SK-N-SH (cell line): ENCODE results near the gene TOPAZ1. TPM values are rescaled to one million over a fixed set of nuclear protein-coding genes. Genes with fewer than 3 reads are reported as not detected.

Source experiments
- CTCF ChIA-PET: fragments of 300-600, 350-600 bp; formaldehyde crosslinking; extraction: SDS; loops from one replicate; lab custom pipeline; 2021; lab: Yijun Ruan, JAX
- POLR2A ChIA-PET: fragments of 350-600 bp; sonication (Branson Sonifier 250); formaldehyde crosslinking; extraction: SDS; loops from one replicate; lab custom pipeline; 2020; ENCODE audit warnings: antibody characterized with exemption, inconsistent platforms; lab: Yijun Ruan, JAX
- DNase-seq: peaks from one replicate; pipeline ENCODE4 v3.0.0; 2012
- H2AFZ ChIP-seq: fragments of 200-600 bp; sonication (generic); 2 replicates; pipeline ENCODE4 v1.8.1; 2016; ENCODE audit warnings: antibody characterized with exemption, mild to moderate bottlenecking, low read depth
- H3F3A ChIP-seq: fragments of 200-600 bp; sonication (generic); replicated peaks from 2 replicates; pipeline ENCODE3; 2016; ENCODE audit warnings: antibody characterized with exemption, mild to moderate bottlenecking; ENCODE audit not compliant: insufficient read depth
- H3K27ac ChIP-seq, 2 experiments: fragments of 200-500 bp in 1 of 2; fragments of 200-600 bp in 1 of 2; sonication (Bioruptor generic) in 1 of 2; sonication (generic), shearing (Covaris generic) in 1 of 2; 2 replicates each; pipeline versions ENCODE4 v1.5.1 to v1.6.1; 2014 to 2016; ENCODE audit warnings: low read depth in 2 of 2, inconsistent platforms in 1 of 2, low read length in 1 of 2, mild to moderate bottlenecking in 1 of 2, mixed read lengths in 1 of 2
- H3K27me3 ChIP-seq: fragments of 200-600 bp; sonication (generic), shearing (Covaris generic); 2 replicates; pipeline ENCODE4 v1.6.1; 2016; ENCODE audit warnings: mixed run types; ENCODE audit not compliant: insufficient read depth
- H3K36me3 ChIP-seq, 2 experiments: fragments of 200-500 bp in 1 of 2; fragments of 200-600 bp in 1 of 2; sonication (Bioruptor generic) in 1 of 2; sonication (generic) in 1 of 2; replicated peaks in 1 of 2; 2 replicates each; pipeline versions ENCODE3 to v1.5.1; 2014 to 2016; ENCODE audit warnings: low read length in 1 of 2, mild to moderate bottlenecking in 1 of 2; ENCODE audit not compliant: insufficient read depth in 2 of 2, control insufficient read depth in 1 of 2
- H3K4me1 ChIP-seq, 2 experiments: fragments of 200-500 bp in 1 of 2; fragments of 200-600 bp in 1 of 2; sonication (Bioruptor generic) in 1 of 2; sonication (generic), shearing (Covaris generic) in 1 of 2; 2 replicates each; pipeline versions ENCODE4 v1.5.1 to v1.6.1; 2014 to 2016; ENCODE audit warnings: low read depth in 1 of 2, low read length in 1 of 2, mixed run types in 1 of 2; ENCODE audit not compliant: insufficient read depth in 2 of 2, control insufficient read depth in 1 of 2
- H3K4me2 ChIP-seq: fragments of 200-600 bp; sonication (generic), shearing (Covaris generic); 2 replicates; pipeline ENCODE4 v1.6.1; 2017; ENCODE audit warnings: mixed run types
- H3K4me3 ChIP-seq, 2 experiments: fragments of 200-500 bp in 1 of 2; fragments of 200-600 bp in 1 of 2; sonication (Bioruptor generic) in 1 of 2; sonication (generic), shearing (Covaris generic) in 1 of 2; 2 replicates each; pipeline versions ENCODE4 v1.5.1 to v1.8.1; 2014 to 2016; ENCODE audit warnings: low read depth in 2 of 2, inconsistent platforms in 1 of 2, low read length in 1 of 2, mild to moderate bottlenecking in 1 of 2, mixed read lengths in 1 of 2, moderate library complexity in 1 of 2
- H3K79me2 ChIP-seq: fragments of 200-600 bp; sonication (generic); 2 replicates; pipeline ENCODE4 v1.8.1; 2017; ENCODE audit warnings: mild to moderate bottlenecking; ENCODE audit not compliant: insufficient read depth
- H3K9ac ChIP-seq: fragments of 200-600 bp; sonication (generic); 2 replicates; pipeline ENCODE4 v1.6.1; 2017; ENCODE audit warnings: mixed run types
- H3K9me2 ChIP-seq: fragments of 200-600 bp; sonication (generic); 2 replicates; pipeline ENCODE4 v1.6.1; 2017; ENCODE audit warnings: mixed run types
- H3K9me3 ChIP-seq: fragments of 200-600 bp; sonication (generic); 2 replicates; pipeline ENCODE4 v1.6.1; 2017; ENCODE audit warnings: mixed run types, mild to moderate bottlenecking, moderate library complexity
- H4K20me1 ChIP-seq: fragments of 200-600 bp; sonication (generic); 2 replicates; pipeline ENCODE4 v1.6.1; 2017; ENCODE audit warnings: mild to moderate bottlenecking, mixed run types; ENCODE audit not compliant: insufficient read depth
- CHD2 ChIP-seq: fragments of 150-350 bp; IDR thresholded peaks from 2 replicates; pipeline ENCODE4 v1.6.1; 2018; ENCODE audit warnings: low read length; ENCODE audit not compliant: partially characterized antibody
- ELF1 ChIP-seq: IDR thresholded peaks from 2 replicates; pipeline ENCODE4 v1.4.0; 2012
- MEF2A ChIP-seq: IDR thresholded peaks from 2 replicates; pipeline ENCODE4 v1.4.0; 2012; ENCODE audit warnings: low read depth, borderline replicate concordance
- RAD21 ChIP-seq: IDR thresholded peaks from 2 replicates; pipeline ENCODE4 v1.6.1; 2012; ENCODE audit warnings: mild to moderate bottlenecking, low read length
- RCOR1 ChIP-seq: fragments of 150-350 bp; IDR thresholded peaks from 2 replicates; pipeline ENCODE4 v1.6.1; 2017; ENCODE audit warnings: antibody characterized with exemption, low read length
- SMC3 ChIP-seq: IDR thresholded peaks from 2 replicates; pipeline ENCODE4 v1.6.1; 2012; ENCODE audit warnings: low read depth, low read length, improper control_type of control experiment
- WGBS: methylation state at CpG from one replicate; pipeline ENCODE4 v1.1.6; 2017; ENCODE audit warnings: low lambda C conversion rate; 5-methylcytosine and 5-hydroxymethylcytosine counted together
- polyA plus RNA-seq, 3 experiments: library from polyadenylated mRNA; depleted of rRNA; stranded (reverse); fragments of >200 nt; gene quantifications; 2 replicates each; pipeline ENCODE4 v1.2.3, GENCODE V29; 2012
- TF ChIP-seq, protein P1 (sequence below): fragments of 200-600 bp; sonication (generic); IDR thresholded peaks from 2 replicates; pipeline ENCODE4 v1.6.1; 2017; ENCODE audit warnings: antibody characterized with exemption, mild to moderate bottlenecking, moderate library complexity

TOPAZ1 gene
- polyA plus RNA-seq, 1 of the 3 experiments (the other 2 are of a cell fraction): not detected

DNA sequence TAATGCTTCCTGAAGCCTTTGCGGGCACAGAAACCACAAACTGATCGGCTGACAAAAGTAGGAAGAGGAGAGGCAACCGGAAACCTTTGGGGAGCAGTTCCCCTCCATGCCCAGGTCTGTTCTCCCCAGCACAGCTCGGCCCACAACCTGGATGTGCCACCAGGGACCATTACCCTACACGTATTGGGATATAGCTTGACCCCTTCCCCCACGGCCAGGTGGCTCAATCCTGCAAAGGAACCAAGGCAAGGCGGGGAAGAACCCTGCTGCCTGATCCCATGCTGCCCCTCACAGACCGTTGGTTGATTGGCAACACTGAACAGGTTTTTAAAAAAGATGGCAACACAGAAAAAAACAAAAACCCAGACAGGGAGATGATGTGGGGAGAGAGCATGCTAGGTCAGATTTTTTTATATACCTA is 77.2 kb downstream of the TOPAZ1 start:
- H3K4me3 ChIP-seq: no peak overlapping the region
- TF ChIP-seq MEF2A (no peak), RAD21 (peak; percentile 28)
- WGBS: 52% methylated on average over 8 of the region's 8 CpGs
- H3K27ac ChIP-seq: no peak overlapping the region
- no peak overlapping the region for H2AFZ ChIP-seq
- CTCF ChIA-PET: interaction anchor here (0.7 kb wide), 1 partner anchor 492 kb away, joined by 4 read pairs; no protein-coding TSS in a partner anchor
- no peaks in the 10 kb centered on the region for H3K4me1 ChIP-seq
- DNase-seq: peak; percentile 8
- H3F3A ChIP-seq: no peaks in the 10 kb centered on the region
- no peaks in the 10 kb centered on the region for H3K9me3 ChIP-seq
- H4K20me1 ChIP-seq: no peaks in the 10 kb centered on the region
- H3K9me2 ChIP-seq: no peaks in the 10 kb centered on the region
- H3K4me2 ChIP-seq: no peak overlapping the region
- no peaks in the 10 kb centered on the region for H3K79me2 ChIP-seq
- no peaks in the 10 kb centered on the region; the same call in 1 of the 2 replicates for H3K27me3 ChIP-seq
- no peak overlapping the region for H3K9ac ChIP-seq
- no peaks in the 10 kb centered on the region for H3K36me3 ChIP-seq
- POLR2A ChIA-PET: no interaction called here

DNA sequence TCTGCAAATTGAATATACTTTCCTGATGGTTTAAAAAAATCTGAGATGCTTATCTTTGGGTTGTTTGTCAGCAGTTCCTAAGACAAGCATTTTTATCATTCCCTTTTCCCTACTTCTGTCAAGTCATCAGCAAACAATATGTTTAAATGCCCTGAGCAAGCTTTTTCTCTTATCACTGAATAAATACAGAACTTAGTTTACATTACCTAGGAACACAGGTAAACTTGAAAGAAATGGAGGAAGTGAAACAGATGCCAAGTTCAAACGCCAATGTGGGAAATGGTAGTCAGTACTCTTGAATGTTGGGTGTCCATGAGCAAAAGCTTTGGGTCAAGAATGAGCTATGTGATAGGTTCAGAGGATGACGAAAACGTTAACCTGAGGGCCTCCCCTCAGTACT is 79.6 kb downstream of the TOPAZ1 start:
- H3K9me2 ChIP-seq: no peaks in the 10 kb centered on the region
- WGBS: 38% methylated on average over 3 of the region's 3 CpGs
- DNase-seq: no peak
- H3K4me3 ChIP-seq: no peak overlapping the region
- no peak overlapping the region for H3K9ac ChIP-seq
- no peak overlapping the region for H3K27ac ChIP-seq
- no peaks in the 10 kb centered on the region for H3K36me3 ChIP-seq
- no peak overlapping the region for H2AFZ ChIP-seq
- H4K20me1 ChIP-seq: no peaks in the 10 kb centered on the region
- no peaks in the 10 kb centered on the region for H3K4me1 ChIP-seq
- TF ChIP-seq CHD2: no peak
- TF ChIP-seq, protein P1, sequence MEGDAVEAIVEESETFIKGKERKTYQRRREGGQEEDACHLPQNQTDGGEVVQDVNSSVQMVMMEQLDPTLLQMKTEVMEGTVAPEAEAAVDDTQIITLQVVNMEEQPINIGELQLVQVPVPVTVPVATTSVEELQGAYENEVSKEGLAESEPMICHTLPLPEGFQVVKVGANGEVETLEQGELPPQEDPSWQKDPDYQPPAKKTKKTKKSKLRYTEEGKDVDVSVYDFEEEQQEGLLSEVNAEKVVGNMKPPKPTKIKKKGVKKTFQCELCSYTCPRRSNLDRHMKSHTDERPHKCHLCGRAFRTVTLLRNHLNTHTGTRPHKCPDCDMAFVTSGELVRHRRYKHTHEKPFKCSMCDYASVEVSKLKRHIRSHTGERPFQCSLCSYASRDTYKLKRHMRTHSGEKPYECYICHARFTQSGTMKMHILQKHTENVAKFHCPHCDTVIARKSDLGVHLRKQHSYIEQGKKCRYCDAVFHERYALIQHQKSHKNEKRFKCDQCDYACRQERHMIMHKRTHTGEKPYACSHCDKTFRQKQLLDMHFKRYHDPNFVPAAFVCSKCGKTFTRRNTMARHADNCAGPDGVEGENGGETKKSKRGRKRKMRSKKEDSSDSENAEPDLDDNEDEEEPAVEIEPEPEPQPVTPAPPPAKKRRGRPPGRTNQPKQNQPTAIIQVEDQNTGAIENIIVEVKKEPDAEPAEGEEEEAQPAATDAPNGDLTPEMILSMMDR: no peak
- no peak for TF ChIP-seq ELF1
- no peaks in the 10 kb centered on the region; the same call in 1 of the 2 replicates for H3K27me3 ChIP-seq
- no peak overlapping the region for H3K4me2 ChIP-seq
- CTCF ChIA-PET: interaction anchor here (0.5 to 2.1 kb wide), 2 partner anchors 21 to 391 kb away, joined by 3 to 6 read pairs; partner anchors contain the start of gene ZNF502
- H3K9me3 ChIP-seq: peaks cover 4% of the 10 kb centered on the region; the same call in 1 of the 2 replicates
- H3F3A ChIP-seq: no peaks in the 10 kb centered on the region
- POLR2A ChIA-PET: no interaction called here
- H3K79me2 ChIP-seq: no peaks in the 10 kb centered on the region

DNA sequence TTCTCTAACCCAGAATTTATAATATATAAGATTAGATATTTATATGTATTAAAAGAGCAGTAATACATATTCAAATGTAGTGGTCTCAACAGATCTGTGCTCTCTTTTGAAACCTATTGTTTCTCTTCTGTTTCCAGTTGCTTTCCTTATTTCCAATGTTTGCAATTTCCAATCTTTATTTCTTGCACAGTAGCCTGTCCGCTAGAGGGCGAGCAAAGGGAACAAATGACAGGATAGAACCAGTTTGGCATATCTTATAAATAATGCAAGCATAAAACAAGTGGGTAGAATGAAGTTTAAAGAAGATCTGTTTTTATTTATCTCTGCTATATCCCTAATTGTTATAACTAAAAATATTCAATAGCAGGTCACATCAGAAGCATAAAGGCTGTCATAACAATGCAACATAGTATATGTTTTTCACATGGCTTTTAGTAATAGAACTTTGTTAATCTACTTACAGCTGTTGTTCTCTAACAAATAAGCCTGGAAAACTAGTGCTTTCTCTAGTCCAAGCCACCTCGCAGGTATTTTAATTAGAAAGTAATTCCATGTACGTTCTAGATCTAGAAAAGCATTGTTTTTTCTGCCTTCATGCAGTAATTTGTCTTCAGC is 81.8 kb downstream of the TOPAZ1 start:
- no peaks in the 10 kb centered on the region for H3K79me2 ChIP-seq
- no peaks in the 10 kb centered on the region for H3K4me1 ChIP-seq
- H3K27me3 ChIP-seq: no peaks in the 10 kb centered on the region; the same call in 1 of the 2 replicates
- H3K9ac ChIP-seq: no peak overlapping the region
- H2AFZ ChIP-seq: no peak overlapping the region
- no peaks in the 10 kb centered on the region for H3K9me2 ChIP-seq
- TF ChIP-seq SMC3: peak; percentile 66
- TF ChIP-seq, protein P1: peak; percentile 96
- peak; percentile 96 for TF ChIP-seq RAD21
- TF ChIP-seq RCOR1: no peak
- TF ChIP-seq, all 33 proteins: peak for 3
- H3K27ac ChIP-seq: no peak overlapping the region
- WGBS: under 1% methylated on average over 4 of the region's 4 CpGs
- H3K9me3 ChIP-seq: peaks cover 5% of the 10 kb centered on the region; the same call in 1 of the 2 replicates
- no peak overlapping the region for H3K4me2 ChIP-seq
- no peaks in the 10 kb centered on the region for H3F3A ChIP-seq
- POLR2A ChIA-PET: interaction anchor here (1.4 kb wide), 1 partner anchor 302 kb away, joined by 3 read pairs; no protein-coding TSS in a partner anchor
- H4K20me1 ChIP-seq: no peaks in the 10 kb centered on the region
- no peaks in the 10 kb centered on the region for H3K36me3 ChIP-seq
- CTCF ChIA-PET: interaction anchor here (0.6 to 2.6 kb wide), 25 partner anchors 8 to 1377 kb away, joined by 3 to 12 read pairs (median 4); partner anchors contain the start of genes TCAIM, ZNF35, ZNF501 and ZNF502
- H3K4me3 ChIP-seq: no peak overlapping the region; a peak in 1 of 4 replicates
- DNase-seq: peak; percentile 46
